IgD-negative memory B cell (primary cell): ENCODE results near the gene LRP5. TPM values are rescaled to one million over a fixed set of nuclear protein-coding genes. Genes with fewer than 3 reads are reported as not detected.
A peak's percentile ranks its signal among the peaks of the same experiment; 100 is the strongest.
"Not testable (repeated sequence)": the region's sequence is repeated elsewhere in the genome, so short reads cannot be mapped to it uniquely, and the experiment has no call there.

ENCODE experiments used
- H3K27ac Mint-ChIP-seq, 3 donors: one replicate each; pipeline ENCODE4 v1.8.0; 2020 to 2022; ENCODE audit warnings: mild to moderate bottlenecking in 3 of 3, mixed read lengths in 3 of 3, moderate library complexity in 1 of 3
- H3K27me3 Mint-ChIP-seq: one replicate; pipeline ENCODE4 v1.8.0; 2021; ENCODE audit warnings: mixed read lengths
- H3K36me3 Mint-ChIP-seq: one replicate; pipeline ENCODE4 v1.8.0; 2020; ENCODE audit warnings: mild to moderate bottlenecking, mixed read lengths
- H3K4me1 Mint-ChIP-seq, 3 donors: one replicate each; pipeline ENCODE4 v1.8.0; 2020 to 2022; ENCODE audit warnings: mixed read lengths in 3 of 3, mild to moderate bottlenecking in 1 of 3
- H3K4me3 Mint-ChIP-seq, 4 donors: one replicate each; pipeline ENCODE4 v1.8.0; 2020 to 2022; ENCODE audit warnings: mild to moderate bottlenecking in 4 of 4, mixed read lengths in 4 of 4, moderate library complexity in 3 of 4
- H3K9me3 Mint-ChIP-seq, 3 donors: one replicate each; pipeline ENCODE4 v1.8.0; 2020 to 2021; ENCODE audit warnings: mixed read lengths in 3 of 3, mild to moderate bottlenecking in 1 of 3
- polyA plus RNA-seq: library from polyadenylated mRNA; unstranded; fragments of 300-500 nt; fragmentation: Illumina TruSeq; gene quantifications from one replicate; pipeline ENCODE4 v1.2.3, GENCODE V29; 2021

The LRP5 gene
- polyA plus RNA-seq, 1 donor from 2014 or later = 1.0 TPM

DNA sequence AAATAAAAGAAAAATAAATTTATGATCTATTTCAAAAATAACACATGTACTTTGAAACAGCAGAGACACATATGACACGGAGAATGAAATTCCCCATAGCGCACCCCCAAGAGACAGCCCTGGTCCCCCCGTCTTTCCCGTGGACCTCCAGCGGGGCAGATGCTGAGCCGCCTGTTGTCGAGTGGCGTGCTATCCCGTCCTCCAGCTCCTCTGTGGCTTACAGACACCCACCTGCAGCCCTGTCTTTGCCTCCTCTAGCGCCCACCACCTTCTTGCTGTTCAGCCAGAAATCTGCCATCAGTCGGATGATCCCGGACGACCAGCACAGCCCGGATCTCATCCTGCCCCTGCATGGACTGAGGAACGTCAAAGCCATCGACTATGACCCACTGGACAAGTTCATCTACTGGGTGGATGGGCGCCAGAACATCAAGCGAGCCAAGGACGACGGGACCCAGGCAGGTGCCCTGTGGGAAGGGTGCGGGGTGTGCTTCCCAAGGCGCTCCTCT lies 103.7 kb downstream of the LRP5 start:
- Mint-ChIP-seq H3K27me3 (no peaks in the 10 kb centered on the region), H3K4me1 (peaks cover 6 to 13% (median 8%) of the 10 kb centered on the region in 3 donors), H3K36me3 (no peaks in the 10 kb centered on the region), H3K27ac (peak overlapping the region in 1 of 3 donors; percentile 35), H3K9me3 (no peaks in the 10 kb centered on the region), H3K4me3 (no peak overlapping the region)

DNA sequence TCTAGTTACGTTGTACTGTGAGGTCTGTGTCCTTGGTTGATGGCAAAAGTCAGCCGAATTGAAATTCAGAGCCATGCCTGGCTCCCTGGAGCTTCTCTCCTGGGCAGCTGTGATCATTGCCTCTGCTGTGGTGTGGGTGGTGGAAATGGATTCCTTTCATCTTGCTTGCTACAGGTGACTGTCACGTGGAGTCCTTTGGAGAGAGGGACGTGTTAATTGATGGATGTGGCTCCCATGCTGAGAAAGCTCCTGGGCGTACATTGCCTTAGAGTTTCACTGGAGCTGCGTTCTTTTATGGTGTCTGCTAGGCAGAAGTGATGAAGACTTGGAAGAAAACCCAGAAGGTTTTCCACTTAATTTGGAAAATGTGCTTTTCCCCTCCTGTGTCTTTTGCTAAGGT lies 106.3 kb downstream of the LRP5 start:
- H3K9me3 Mint-ChIP-seq = no peaks in the 10 kb centered on the region
- no peak overlapping the region for H3K4me3 Mint-ChIP-seq
- no peaks in the 10 kb centered on the region for H3K27me3 Mint-ChIP-seq
- H3K4me1 Mint-ChIP-seq = peaks cover 4 to 7% (median 6%) of the 10 kb centered on the region in 3 donors
- H3K27ac Mint-ChIP-seq = no peak overlapping the region
- no peaks in the 10 kb centered on the region for H3K36me3 Mint-ChIP-seq

DNA sequence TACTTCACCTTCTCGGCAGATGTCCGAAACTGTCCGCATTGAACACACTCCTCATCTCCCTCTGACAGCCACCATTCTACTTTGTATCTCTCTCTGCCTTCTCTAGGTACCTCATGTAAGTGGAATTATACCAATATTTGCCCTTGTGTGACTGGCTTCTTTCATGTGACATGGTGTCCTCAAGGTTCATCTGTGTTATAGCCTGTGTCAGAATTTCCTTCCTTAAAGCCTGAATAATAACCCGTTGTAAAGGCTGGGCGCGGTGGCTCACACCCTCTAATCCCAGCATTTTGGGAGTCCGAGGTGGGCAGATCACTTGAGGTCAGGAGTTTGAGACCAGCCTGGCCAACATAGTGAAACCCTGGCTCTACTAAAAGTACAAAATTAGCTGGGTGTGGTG lies 107.8 kb downstream of the LRP5 start:
- Mint-ChIP-seq H3K4me3 (no peak overlapping the region), H3K4me1 (peaks cover 4 to 7% (median 6%) of the 10 kb centered on the region in 3 donors), H3K27ac (no peak overlapping the region), H3K36me3 (no peaks in the 10 kb centered on the region), H3K9me3 (no peaks in the 10 kb centered on the region), H3K27me3 (no peaks in the 10 kb centered on the region)

DNA sequence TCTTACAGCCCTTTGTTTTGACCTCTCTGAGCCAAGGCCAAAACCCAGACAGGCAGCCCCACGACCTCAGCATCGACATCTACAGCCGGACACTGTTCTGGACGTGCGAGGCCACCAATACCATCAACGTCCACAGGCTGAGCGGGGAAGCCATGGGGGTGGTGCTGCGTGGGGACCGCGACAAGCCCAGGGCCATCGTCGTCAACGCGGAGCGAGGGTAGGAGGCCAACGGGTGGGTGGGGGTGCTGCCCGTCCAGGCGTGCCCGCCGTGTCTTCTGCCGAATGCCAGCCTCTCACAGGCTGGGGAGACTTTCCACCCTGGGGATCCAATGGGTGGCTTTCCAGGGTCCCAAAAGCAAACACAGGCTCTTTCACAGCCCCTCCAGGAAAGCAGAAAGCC lies 111.1 kb downstream of the LRP5 start:
- no peaks in the 10 kb centered on the region for H3K36me3 Mint-ChIP-seq
- H3K27ac Mint-ChIP-seq = no peak overlapping the region
- no peaks in the 10 kb centered on the region for H3K27me3 Mint-ChIP-seq
- no peak overlapping the region for H3K4me3 Mint-ChIP-seq
- no peaks in the 10 kb centered on the region for H3K4me1 Mint-ChIP-seq
- H3K9me3 Mint-ChIP-seq = peaks cover 0 to 1% (median 0%) of the 10 kb centered on the region in 3 donors

DNA sequence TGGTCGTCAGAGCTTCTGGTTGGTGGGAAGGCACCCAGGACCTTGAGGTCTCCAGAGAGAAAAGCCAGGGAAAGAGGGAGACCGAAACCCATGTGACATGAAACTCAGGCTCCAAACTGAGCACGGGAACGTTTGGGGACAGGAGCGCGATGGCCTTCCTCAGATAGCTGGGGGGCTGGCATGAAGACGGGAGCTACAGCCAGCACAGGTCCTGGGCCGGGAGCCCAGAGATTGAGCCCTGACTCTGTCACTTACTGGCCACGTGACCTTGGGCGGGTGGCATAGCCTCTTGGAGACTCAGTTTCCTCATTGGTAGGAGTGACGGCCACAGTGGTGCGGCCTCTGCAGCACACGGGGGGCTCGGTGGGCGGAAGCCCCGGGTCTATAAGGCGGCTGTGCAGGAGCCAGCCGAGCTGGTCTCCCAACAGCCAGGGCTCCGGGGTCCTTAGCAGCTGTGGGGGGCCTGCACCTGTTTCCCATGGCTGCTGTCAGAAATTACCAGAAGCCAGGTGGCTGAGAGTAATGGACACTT lies 111.8 kb downstream of the LRP5 start:
- no peaks in the 10 kb centered on the region for H3K27me3 Mint-ChIP-seq
- no peak overlapping the region for H3K4me3 Mint-ChIP-seq
- H3K36me3 Mint-ChIP-seq = no peaks in the 10 kb centered on the region
- peaks cover 0 to 3% (median 0%) of the 10 kb centered on the region in 3 donors for H3K9me3 Mint-ChIP-seq
- peak overlapping the region in 1 of 3 donors; percentile 67 for H3K27ac Mint-ChIP-seq
- no peaks in the 10 kb centered on the region for H3K4me1 Mint-ChIP-seq

DNA sequence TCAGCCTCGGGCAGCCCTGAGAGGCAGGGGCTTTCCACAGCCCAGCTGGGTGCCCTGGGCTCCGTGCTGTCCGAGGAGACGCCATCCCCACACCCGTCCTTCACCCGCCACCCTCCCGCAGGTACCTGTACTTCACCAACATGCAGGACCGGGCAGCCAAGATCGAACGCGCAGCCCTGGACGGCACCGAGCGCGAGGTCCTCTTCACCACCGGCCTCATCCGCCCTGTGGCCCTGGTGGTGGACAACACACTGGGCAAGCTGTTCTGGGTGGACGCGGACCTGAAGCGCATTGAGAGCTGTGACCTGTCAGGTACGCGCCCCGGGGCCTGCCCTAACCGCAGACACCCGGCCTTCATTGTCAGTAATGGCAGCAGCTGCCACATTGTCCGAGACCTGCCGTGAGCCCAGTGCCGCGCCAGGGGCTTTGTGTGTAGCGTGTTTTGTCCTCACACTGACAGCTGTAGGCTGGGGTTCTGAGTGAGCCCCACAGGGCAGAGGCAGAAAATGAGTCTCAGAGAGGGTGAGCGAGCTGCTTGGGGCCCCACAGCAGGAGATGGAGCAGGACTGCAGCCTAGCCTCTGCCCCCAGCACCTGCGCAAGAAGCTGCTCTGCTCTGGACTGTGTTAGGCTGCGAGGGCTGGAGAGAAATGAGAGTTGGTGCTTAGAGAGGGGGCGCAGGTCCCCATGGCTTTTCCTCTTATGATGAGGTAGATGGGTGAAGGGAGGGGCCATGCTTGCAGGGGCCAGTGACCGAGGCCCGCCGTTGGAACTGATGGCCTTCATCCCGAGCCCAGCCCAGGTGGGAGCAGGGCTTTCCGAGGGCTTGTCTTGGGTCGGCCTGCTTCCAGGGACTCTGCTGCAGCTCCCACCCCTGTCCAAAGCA lies 112.8 kb downstream of the LRP5 start:
- Mint-ChIP-seq H3K27ac (no peak overlapping the region), H3K36me3 (peaks cover 3% of the 10 kb centered on the region), H3K27me3 (no peaks in the 10 kb centered on the region), H3K9me3 (peaks cover 4 to 5% (median 4%) of the 10 kb centered on the region in 3 donors), H3K4me1 (no peaks in the 10 kb centered on the region), H3K4me3 (no peak overlapping the region)

DNA sequence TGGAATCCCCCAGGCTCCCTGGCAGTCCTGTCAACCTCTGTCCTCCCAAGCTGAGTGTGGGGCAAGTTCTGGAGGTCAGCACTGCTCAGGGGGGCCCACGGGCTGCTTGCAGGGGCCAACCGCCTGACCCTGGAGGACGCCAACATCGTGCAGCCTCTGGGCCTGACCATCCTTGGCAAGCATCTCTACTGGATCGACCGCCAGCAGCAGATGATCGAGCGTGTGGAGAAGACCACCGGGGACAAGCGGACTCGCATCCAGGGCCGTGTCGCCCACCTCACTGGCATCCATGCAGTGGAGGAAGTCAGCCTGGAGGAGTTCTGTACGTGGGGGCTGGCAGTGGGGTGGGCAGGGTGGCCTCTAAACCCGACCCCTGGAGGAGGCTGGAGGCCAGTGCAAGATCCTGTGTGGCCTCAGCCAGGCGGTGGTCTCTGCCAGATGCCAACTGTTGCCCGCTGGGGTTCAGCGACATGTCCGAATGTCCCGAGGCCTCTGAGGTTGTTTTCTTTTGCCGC lies 113.5 kb downstream of the LRP5 start:
- no peak overlapping the region for H3K4me3 Mint-ChIP-seq
- H3K9me3 Mint-ChIP-seq = peaks cover 4 to 10% (median 5%) of the 10 kb centered on the region in 3 donors
- H3K36me3 Mint-ChIP-seq = peaks cover 5% of the 10 kb centered on the region
- no peaks in the 10 kb centered on the region for H3K27me3 Mint-ChIP-seq
- no peaks in the 10 kb centered on the region for H3K4me1 Mint-ChIP-seq
- no peak overlapping the region for H3K27ac Mint-ChIP-seq

DNA sequence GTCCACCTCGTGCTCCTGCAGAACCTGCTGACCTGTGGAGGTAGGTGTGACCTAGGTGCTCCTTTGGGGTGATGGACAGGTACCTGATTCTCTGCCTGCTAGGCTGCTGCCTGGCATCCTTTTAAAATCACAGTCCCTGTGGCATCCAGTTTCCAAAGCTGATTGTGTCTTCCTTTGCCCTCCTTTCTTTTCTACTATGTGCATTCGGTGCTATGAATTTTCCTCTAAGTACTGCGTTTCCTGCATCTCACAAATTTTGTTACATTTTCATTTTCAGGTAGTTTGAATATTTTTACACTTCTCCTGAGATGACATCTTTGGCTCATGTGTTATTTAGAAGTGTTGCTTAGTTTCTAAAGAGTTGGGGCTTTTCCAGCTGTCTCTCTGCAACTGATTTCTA lies 117.3 kb downstream of the LRP5 start:
- H3K36me3 Mint-ChIP-seq = peaks cover 5% of the 10 kb centered on the region
- no peak overlapping the region for H3K27ac Mint-ChIP-seq
- H3K9me3 Mint-ChIP-seq = peaks cover 4 to 10% (median 5%) of the 10 kb centered on the region in 3 donors
- peak overlapping the region in 1 of 4 donors; percentile 39 for H3K4me3 Mint-ChIP-seq
- no peaks in the 10 kb centered on the region for H3K27me3 Mint-ChIP-seq
- no peaks in the 10 kb centered on the region for H3K4me1 Mint-ChIP-seq

DNA sequence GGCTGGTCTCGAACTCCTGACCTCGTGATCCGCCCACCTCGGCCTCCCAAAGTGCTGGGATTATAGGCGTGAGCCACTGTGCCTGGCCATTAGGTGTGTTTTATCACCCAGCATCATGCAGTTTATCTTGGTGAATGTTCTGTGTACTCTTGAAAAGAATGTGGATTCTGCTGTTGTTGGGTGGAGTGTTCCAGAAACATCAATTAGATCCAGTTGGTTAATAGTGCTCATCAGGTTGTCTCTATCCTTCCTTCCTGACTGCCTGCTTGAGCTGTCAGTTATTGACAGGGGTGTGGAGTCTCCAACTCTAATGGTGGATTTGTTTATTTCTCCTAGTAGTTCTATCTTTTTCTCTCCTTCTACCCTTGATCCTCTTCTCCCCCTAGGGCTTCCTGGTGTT lies 118.0 kb downstream of the LRP5 start:
- Mint-ChIP-seq H3K4me3 (no peak overlapping the region), H3K9me3 (peaks cover 4 to 10% (median 5%) of the 10 kb centered on the region in 3 donors), H3K27me3 (no peaks in the 10 kb centered on the region)

DNA sequence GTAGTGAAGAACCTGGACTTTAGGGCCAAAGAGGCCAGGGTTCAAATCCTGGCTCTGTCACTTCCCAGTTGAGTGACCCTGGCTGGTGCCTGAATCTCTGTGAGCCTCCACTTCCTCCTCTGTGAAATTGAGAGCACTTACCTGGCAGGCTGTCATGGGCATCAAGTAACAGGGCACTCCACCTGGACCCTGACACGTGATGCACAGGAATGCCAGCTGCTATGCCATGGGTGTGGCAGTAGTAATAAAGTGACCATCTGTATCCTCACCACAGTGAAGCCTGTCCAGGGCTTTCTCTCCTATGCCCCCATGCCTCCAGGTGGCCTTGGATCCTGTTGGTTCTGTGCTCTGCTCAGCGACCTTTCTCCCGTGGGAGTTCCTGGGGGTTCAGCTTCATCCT lies 118.4 kb downstream of the LRP5 start:
- no peaks in the 10 kb centered on the region for H3K27me3 Mint-ChIP-seq
- H3K36me3 Mint-ChIP-seq = peaks cover 5% of the 10 kb centered on the region
- H3K4me1 Mint-ChIP-seq = no peaks in the 10 kb centered on the region
- peaks cover 4 to 10% (median 5%) of the 10 kb centered on the region in 3 donors for H3K9me3 Mint-ChIP-seq
- peak overlapping the region in 1 of 4 donors; percentile 9 for H3K4me3 Mint-ChIP-seq
- H3K27ac Mint-ChIP-seq = no peak overlapping the region

More for the DNA sequence above, 118.0 kb downstream of the LRP5 start:
- no peaks in the 10 kb centered on the region for H3K4me1 Mint-ChIP-seq
- H3K27ac Mint-ChIP-seq = no peak overlapping the region
- peaks cover 5% of the 10 kb centered on the region for H3K36me3 Mint-ChIP-seq

DNA sequence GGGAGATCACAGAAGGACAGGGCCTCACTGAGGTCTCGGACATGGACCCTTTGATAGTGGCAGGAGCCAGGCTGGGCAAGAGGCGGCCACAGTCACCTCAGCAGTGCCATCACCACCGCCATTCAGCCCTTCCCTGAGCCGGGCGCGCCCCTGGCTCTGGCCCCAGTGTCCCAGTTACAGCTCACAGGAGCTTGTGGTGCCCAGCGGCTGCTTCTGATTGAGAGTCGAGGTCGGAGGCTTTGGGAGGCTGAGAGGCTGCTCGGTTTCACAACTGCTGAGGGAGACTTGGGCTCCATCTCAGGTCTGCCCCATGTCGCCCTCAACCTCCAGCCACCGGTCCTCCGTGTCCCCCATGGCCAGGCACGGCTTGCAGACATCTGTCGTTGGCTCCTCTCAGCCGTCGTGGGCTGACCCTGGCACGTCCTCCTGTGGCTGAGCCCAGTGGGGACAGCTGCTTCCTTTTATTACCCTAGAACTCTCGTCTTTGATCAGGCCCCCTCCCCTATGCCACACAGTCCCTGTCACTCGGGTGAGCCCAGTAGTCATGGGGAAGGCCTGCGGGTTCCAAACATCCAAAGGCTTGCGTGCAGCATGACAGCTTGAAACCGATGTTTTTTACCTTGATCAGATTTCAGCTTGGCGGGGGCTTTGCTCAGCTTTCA lies 119.7 kb downstream of the LRP5 start:
- no peak overlapping the region for H3K27ac Mint-ChIP-seq
- no peaks in the 10 kb centered on the region for H3K27me3 Mint-ChIP-seq
- H3K9me3 Mint-ChIP-seq = peaks cover 4 to 10% (median 5%) of the 10 kb centered on the region in 3 donors
- H3K36me3 Mint-ChIP-seq = peaks cover 5% of the 10 kb centered on the region
- H3K4me1 Mint-ChIP-seq = no peaks in the 10 kb centered on the region
- H3K4me3 Mint-ChIP-seq = no peak overlapping the region

DNA sequence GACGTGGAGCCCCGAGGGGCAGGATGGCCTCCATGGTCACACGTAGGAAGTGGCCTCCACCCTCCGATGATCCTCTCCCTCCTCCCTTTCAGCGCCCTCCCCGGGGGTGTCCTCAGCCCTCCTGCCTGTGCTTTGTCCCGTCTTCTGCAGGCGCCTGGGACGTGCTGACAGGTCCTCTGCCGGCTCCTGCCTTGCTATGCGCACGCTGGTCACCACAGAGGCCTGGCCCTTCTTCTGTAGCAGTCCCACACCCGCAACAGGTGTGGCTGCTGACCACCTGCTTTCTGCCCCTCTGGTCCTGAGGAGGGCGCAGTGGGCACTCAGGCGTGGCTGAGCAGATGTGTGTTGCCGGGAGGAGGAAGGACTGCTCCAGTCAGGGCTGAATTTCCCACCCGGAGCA lies 120.5 kb downstream of the LRP5 start:
- H3K4me3 Mint-ChIP-seq = no peak overlapping the region
- peaks cover 5% of the 10 kb centered on the region for H3K36me3 Mint-ChIP-seq
- H3K4me1 Mint-ChIP-seq = no peaks in the 10 kb centered on the region
- no peak overlapping the region for H3K27ac Mint-ChIP-seq
- H3K27me3 Mint-ChIP-seq = no peaks in the 10 kb centered on the region
- H3K9me3 Mint-ChIP-seq = peaks cover 4 to 10% (median 5%) of the 10 kb centered on the region in 3 donors

DNA sequence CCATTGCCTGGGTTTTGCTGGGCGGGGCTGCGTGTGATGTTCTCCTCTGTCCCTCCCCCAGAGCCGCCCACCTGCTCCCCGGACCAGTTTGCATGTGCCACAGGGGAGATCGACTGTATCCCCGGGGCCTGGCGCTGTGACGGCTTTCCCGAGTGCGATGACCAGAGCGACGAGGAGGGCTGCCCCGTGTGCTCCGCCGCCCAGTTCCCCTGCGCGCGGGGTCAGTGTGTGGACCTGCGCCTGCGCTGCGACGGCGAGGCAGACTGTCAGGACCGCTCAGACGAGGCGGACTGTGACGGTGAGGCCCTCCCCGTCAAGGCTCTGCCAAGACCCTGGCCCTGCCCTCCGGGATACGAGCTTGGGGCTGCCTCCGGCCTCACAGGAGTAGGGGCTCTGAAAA lies 121.2 kb downstream of the LRP5 start:
- Mint-ChIP-seq H3K4me1 (no peaks in the 10 kb centered on the region), H3K4me3 (no peak overlapping the region), H3K27ac (no peak overlapping the region), H3K36me3 (peaks cover 5% of the 10 kb centered on the region), H3K27me3 (no peaks in the 10 kb centered on the region), H3K9me3 (peaks cover 3 to 10% (median 5%) of the 10 kb centered on the region in 3 donors)

DNA sequence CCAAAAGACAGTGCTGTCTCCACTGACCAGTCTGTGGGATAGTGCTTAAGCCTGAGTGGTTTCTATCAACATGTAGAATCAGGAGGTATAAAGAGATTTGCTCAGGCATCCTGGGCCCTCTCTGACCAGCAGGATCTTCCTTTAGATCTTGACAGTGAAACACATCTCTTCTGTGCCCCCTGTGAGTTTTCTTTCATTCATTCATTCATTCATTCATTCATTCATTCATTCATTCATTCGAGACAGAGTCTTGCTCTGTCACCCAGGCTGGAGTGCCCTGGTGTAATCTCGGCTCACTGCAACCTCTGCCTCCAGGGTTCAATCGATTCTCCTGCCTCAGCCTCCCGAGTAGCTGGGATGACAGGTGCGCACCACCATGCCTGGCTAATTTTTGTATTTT lies 121.8 kb downstream of the LRP5 start:
- not testable (repeated sequence) for H3K9me3 Mint-ChIP-seq, H3K4me1 Mint-ChIP-seq

More for the DNA sequence above, 121.8 kb downstream of the LRP5 start:
- not testable (repeated sequence) for H3K4me3 Mint-ChIP-seq, H3K36me3 Mint-ChIP-seq, H3K27ac Mint-ChIP-seq, H3K27me3 Mint-ChIP-seq
